HG03442 (cell line): ENCODE data around the gene RNF212B.
"Not testable (repeated sequence)": the region's sequence is repeated elsewhere in the genome, so short reads cannot be mapped to it uniquely, and the experiment has no call there.

Source experiments
- ATAC-seq: cut with Tn5 transposase; IDR thresholded peaks from one replicate; pipeline ENCODE4 v1.9.1; 2021; ENCODE audit warnings: mild to moderate bottlenecking, moderate library complexity; ENCODE audit not compliant: unreplicated experiment

The RNF212B gene, protein sequence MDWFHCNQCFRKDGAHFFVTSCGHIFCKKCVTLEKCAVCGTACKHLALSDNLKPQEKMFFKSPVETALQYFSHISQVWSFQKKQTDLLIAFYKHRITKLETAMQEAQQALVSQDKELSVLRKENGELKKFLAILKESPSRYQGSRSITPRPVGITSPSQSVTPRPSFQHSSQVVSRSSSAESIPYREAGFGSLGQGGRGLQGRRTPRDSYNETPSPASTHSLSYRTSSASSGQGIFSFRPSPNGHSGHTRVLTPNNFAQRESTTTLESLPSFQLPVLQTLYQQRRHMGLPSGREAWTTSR

GRCh38 chr14:23237772-23238594, at the start of gene RNF212B:
Gene RNF212B (plus strand): TSS chr14:23237936. CDS start chr14:23240346, 2,410 bp downstream.
- ATAC-seq, result peak; percentile 54

DNA sequence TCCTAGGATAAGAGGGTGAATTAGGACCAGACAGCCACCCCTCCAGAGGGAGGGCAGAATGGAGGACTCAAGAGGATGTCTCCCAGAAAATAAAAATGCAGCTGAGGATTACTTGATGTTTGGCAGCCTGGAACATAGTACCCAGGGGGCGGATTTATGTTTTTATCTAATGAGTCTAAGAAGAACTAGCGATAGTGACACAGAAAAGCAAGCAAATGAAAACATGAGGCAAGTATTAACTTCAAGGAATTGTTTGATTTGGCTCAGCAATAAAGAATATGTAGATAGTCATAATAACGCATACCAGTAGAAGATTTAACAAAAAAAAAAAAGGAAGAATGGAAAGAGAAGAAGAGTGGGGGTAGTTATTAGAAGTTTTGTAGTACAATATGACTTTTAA, 44.3 kb upstream of the RNF212B start:
- ATAC-seq, result no peak

DNA sequence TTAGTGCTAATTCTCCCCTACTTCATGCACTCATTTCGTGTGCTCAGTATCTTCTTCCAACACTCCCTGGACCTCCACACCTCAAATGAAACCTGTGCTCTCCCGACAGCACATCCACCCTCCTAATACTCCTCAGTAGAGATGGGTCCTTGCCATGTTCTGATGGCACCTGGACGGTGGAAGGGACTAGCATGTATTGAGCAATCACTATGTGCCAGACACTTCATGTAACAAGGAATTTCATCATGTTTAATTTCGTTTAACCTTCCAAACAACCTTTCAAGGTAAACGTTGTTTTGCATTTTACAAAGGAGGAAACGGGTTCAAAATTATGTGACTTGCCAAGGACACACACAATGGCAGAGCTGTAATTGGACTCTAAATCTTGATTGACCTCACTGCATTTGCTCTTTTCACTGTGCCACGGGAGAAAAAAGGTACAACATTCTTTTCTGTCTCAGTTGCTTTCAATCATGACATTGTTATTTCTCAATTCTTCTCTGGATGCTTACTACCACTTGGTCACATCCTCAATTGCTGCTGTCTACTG, 42.1 kb upstream of the RNF212B start:
- no peak for ATAC-seq

- not testable (repeated sequence) for ATAC-seq
These were observed 41.2 kb upstream of the RNF212B start for GRCh38 chr14:23196487-23196886.

- not testable (repeated sequence) for ATAC-seq
These were observed 38.6 kb upstream of the RNF212B start for GRCh38 chr14:23199141-23199540.

- ATAC-seq, result no peak
These were observed 35.7 kb upstream of the RNF212B start for GRCh38 chr14:23202001-23202400.

GRCh38 chr14:23206422-23207145, 31.2 kb upstream of the RNF212B start:
- ATAC-seq, result no peak

GRCh38 chr14:23207146-23207540, 30.6 kb upstream of the RNF212B start:
- no peak for ATAC-seq

DNA sequence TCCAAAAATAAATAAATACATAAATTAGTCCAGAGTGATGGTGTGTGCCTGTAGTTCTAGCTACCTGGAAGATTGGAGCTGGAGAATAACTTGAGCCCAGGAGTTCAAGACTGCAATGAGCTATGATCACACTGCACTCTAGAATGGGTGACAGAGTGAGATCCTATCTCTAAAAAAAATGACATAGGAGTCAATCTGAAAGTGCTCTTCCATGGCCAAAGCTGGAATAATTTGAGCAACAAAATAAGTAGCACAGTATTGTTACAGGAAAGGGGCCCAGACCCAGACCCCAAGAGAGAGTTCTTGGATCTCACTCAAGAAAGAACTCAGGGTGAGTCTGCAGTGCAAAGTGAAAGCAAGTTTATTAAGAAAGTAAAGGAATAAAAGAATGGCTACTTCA, 29.4 kb upstream of the RNF212B start:
- ATAC-seq, result no peak

DNA sequence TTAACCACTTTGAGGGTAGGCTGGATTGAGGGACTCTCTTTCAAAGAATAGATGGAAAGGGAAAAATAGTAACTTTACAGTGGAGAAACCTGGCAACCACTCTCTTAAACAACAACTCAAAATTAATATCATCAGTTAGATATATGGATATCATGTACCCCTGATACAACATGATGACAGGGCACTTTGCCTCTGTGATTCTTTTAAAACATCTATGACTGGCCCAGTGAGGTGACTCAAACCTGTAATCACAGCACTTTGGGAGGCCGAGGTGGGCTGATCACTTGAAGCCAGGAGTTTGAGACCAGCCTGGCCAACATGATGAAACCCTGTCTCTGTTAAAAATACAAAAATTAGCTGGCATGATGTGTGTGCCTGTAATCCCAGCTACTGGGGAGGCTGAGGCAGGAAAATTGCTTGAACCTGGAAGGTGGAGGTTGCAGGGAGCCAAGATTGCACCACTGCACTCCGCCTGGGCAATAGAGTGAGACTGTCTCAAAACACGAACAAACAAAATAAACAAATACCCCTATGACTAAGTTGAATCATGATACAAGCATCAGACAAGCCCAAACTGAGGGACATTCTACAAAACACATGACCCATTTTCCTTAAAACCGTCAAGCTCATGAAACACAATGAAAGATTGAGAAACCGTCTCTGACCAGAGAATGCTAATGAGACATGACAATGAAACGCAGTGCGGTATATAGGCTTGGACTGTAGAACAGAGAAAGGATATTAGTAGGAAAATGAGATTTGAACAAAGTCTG, 27.9 kb upstream of the RNF212B start:
- no peak for ATAC-seq

GRCh38 chr14:23215421-23215820, 22.3 kb upstream of the RNF212B start:
- no peak for ATAC-seq

DNA sequence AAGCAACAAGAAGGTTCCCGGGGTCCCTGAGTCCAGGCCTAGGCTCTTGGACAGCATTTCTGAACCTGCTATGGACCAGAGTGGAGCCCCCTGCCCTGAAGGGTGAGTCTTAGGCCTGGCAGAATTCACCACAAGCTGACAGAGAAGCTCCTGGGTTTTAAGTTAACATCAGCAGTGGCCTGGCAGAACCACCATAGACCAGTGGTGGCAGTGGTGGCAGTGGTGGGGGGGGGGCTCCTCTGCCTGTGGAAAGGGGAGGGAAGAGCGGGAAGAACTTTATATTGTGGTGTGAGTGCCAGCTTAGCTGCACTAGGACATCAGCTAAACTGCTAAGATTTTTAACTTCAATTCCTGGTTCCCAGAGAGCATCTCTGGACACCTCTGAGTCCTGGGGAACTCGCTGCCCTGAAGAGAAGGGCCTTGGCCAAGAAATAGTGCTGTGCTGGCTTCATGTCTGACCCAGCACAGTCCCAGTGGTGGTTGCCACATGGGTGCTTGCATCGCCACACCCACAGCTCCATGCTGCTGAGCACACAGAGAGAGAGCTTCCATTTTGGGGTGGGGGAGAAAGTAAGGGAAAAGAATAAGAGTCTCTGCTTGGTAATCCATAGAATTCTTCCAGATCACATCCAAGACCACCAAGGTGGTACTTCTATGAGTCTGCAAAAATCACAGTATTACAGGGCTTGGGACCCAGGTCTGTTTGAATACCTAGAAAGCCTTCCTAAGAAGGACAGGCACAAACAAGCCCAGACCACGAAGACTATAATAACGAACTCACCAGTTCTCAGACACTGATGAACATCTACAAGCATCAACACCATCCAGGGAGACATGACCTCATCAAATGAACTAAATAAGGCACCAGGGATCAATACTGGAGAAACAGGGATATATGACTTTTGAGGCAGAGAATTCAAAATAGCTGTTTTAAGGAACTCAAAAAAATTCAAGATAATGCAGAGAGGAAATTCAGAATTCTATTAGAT, 20.4 kb upstream of the RNF212B start:
- no peak for ATAC-seq

DNA sequence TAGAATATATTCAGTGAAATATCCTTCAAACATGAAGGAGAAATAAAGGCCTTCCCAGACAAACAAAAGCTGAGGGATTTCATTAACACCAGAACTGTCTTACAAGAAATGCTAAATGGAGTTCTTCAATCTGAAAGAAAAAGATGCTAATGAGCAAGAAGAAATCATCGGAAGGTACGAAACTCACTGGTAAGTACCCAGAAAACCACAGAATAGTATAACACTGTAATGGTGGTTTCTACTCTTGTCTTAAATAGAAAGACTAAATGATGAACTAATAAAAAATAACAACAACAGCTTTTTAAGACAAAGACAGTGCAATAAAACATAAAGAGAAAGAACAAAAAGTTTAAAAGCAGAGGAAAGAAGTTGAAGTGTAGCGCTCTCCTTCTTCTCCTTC, 18.7 kb upstream of the RNF212B start:
- ATAC-seq, result no peak

DNA sequence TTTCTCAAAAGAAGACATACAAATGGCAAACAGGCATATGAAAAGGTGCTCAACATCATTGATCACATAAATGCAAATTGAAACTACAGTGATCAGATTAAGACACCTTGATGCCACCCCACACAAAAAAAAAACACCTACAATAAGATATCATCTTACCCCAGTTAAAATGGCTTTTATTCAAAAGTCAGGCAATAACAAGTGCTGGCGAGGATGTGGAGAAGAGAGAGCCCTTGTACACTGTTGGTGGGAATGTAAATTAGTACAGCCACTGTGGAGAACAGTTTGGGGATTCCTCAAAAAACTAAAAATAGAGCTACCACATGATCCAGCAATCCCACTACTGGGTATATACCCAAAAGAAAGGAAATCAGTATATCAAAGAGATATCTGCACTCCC, 12.8 kb upstream of the RNF212B start:
- not testable (repeated sequence) for ATAC-seq

DNA sequence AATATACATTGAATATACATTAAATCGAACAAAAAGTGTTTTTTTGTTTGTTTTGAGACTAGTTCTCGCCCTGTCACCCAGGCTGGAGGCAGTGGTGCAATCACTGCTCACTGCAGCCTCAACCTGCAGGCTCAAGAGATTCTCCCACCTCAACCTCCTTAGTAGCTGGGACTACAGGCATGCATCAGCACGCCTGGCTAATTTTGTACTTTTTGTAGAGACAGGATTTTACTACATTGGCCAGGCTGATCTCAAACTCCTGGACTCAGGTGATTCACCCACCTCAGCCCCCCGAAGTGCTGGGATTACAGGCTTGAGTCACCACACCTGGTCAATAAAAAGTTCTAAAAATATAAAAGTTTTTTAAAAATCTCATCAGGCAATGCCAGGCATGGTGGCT, 10.2 kb upstream of the RNF212B start:
- no peak for ATAC-seq

DNA sequence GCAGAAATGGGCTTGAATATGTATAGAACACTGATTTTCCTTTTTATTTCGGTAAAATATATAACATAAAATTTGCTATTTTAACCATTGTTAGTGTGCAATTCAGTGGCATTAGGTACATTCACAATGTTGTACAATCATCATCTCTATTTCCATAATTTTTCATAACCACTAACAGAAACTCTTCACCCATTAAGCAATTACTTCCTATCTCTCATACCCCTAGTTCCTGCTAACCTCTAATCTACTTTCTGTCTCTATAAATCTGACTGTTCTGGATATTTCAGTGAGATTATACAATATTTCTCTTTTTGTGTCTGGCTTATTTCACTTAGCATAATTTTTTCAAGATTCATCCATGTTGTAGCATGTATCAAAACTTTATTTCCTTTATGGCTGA, 8.9 kb upstream of the RNF212B start:
- ATAC-seq, result no peak

- not testable (repeated sequence) for ATAC-seq
These were observed 5.4 kb upstream of the RNF212B start for GRCh38 chr14:23232241-23232808.

GRCh38 chr14:23240661-23241060, 2.9 kb downstream of the RNF212B start:
- no peak for ATAC-seq
